SU-DHL-6 (cell line): ENCODE data around the gene PPDPF.

Experiments used
- H2AFZ ChIP-seq: fragments of 200-600 bp; sonication (generic); 2 replicates; pipeline ENCODE4 v1.6.1; 2014; ENCODE audit warnings: low read depth, mild to moderate bottlenecking, moderate library complexity, mixed read lengths, antibody characterized with exemption, low read length; ENCODE audit not compliant: severe bottlenecking
- H3F3A ChIP-seq: fragments of 200-600 bp; shearing (Covaris generic); 2 replicates; pipeline ENCODE4 v1.6.0; 2016; ENCODE audit warnings: antibody characterized with exemption, mild to moderate bottlenecking; ENCODE audit not compliant: insufficient read depth
- H3K27ac ChIP-seq: fragments of 200-600 bp; sonication (generic); 2 replicates; pipeline ENCODE4 v1.5.1; 2016; ENCODE audit warnings: low read depth, mild to moderate bottlenecking, low read length, moderate library complexity, mixed read lengths
- H3K27me3 ChIP-seq: fragments of 200-600 bp; sonication (generic), shearing (Covaris generic); 2 replicates; pipeline ENCODE4 v1.6.0; 2014; ENCODE audit warnings: mild to moderate bottlenecking, low read length
- H3K36me3 ChIP-seq: fragments of 200-600 bp; sonication (generic); 2 replicates; pipeline ENCODE4 v1.6.1; 2014; ENCODE audit warnings: mild to moderate bottlenecking, low read length, mixed read lengths
- H3K4me2 ChIP-seq: fragments of 300-600, 200-600 bp; shearing (Covaris generic), sonication (generic); 2 replicates; pipeline ENCODE4 v1.6.0; 2014; ENCODE audit warnings: low read length, low read depth, mild to moderate bottlenecking; ENCODE audit not compliant: poor library complexity, severe bottlenecking
- H3K4me3 ChIP-seq: fragments of 200-600 bp; sonication (generic); 2 replicates; pipeline ENCODE4 v1.5.1; 2014; ENCODE audit warnings: antibody characterized with exemption, low read length, mild to moderate bottlenecking, mixed read lengths; ENCODE audit not compliant: insufficient read depth, poor library complexity, severe bottlenecking
- H3K79me2 ChIP-seq: fragments of 200-600 bp; sonication (generic); 2 replicates; pipeline ENCODE4 v1.6.1; 2014; ENCODE audit warnings: mild to moderate bottlenecking, low read length, moderate library complexity; ENCODE audit not compliant: insufficient read depth
- H3K9ac ChIP-seq: fragments of 200-600 bp; sonication (generic); 2 replicates; pipeline ENCODE4 v1.7.0; 2014; ENCODE audit warnings: mild to moderate bottlenecking, low read length
- H3K9me2 ChIP-seq: fragments of 200-600 bp; sonication (generic); replicated peaks from 2 replicates; pipeline ENCODE4 v1.6.1; 2014; ENCODE audit warnings: low read length; ENCODE audit not compliant: insufficient read depth
- H3K9me3 ChIP-seq: fragments of 200-600 bp; sonication (generic); 2 replicates; pipeline ENCODE4 v1.6.1; 2014; ENCODE audit warnings: low read length, mixed read lengths; ENCODE audit not compliant: insufficient read depth
- H4K20me1 ChIP-seq: fragments of 200-600 bp; sonication (generic); 2 replicates; pipeline ENCODE4 v1.6.1; 2014; ENCODE audit warnings: low read depth, mild to moderate bottlenecking, antibody characterized with exemption, low read length, moderate library complexity, mixed read lengths
- CTCF ChIP-seq: fragments of 200-600 bp; sonication (generic); IDR thresholded peaks from one replicate; pipeline ENCODE4 v1.5.1; 2017; ENCODE audit warnings: antibody characterized with exemption, mild to moderate bottlenecking, low read length, moderate library complexity; ENCODE audit not compliant: insufficient read depth, poor library complexity, severe bottlenecking
- EZH2phosphoT487 ChIP-seq: fragments of 200-600 bp; sonication (generic), shearing (Covaris generic); conservative IDR thresholded peaks from 2 replicates; pipeline ENCODE4 v1.6.1; 2018; ENCODE audit warnings: mild to moderate bottlenecking, antibody characterized with exemption, low read length, moderate library complexity, mixed read lengths

PPDPF gene

GRCh38 chr20:63538204-63539091, 17.9 kb downstream of the PPDPF start:
- no peaks in the 10 kb centered on the region for H3K9me3 ChIP-seq
- H3K4me3 ChIP-seq: no peak overlapping the region
- H3K9me2 ChIP-seq: no peaks in the 10 kb centered on the region
- H3K36me3 ChIP-seq: no peaks in the 10 kb centered on the region
- peak overlapping the region; percentile 56; the same call in 1 of the 2 replicates for H3K9ac ChIP-seq
- TF ChIP-seq CTCF (no peak), EZH2phosphoT487 (no peak)
- H3K79me2 ChIP-seq: no peaks in the 10 kb centered on the region
- H2AFZ ChIP-seq: no peak overlapping the region
- no peak overlapping the region for H3K27ac ChIP-seq
- H3K27me3 ChIP-seq: no peaks in the 10 kb centered on the region
- no peaks in the 10 kb centered on the region for H3F3A ChIP-seq
- H4K20me1 ChIP-seq: no peaks in the 10 kb centered on the region
- peak overlapping the region; percentile 69 for H3K4me2 ChIP-seq

GRCh38 chr20:63539092-63539430, 18.5 kb downstream of the PPDPF start:
- Histone ChIP-seq H3K4me3 (no peak overlapping the region), H3K79me2 (no peaks in the 10 kb centered on the region), H4K20me1 (no peaks in the 10 kb centered on the region), H3K27ac (no peak overlapping the region), H3K9me3 (no peaks in the 10 kb centered on the region), H3K9ac (no peak overlapping the region), H3K4me2 (no peak overlapping the region), H3F3A (no peaks in the 10 kb centered on the region), H2AFZ (no peak overlapping the region), H3K9me2 (no peaks in the 10 kb centered on the region), H3K36me3 (no peaks in the 10 kb centered on the region), H3K27me3 (no peaks in the 10 kb centered on the region)
- TF ChIP-seq EZH2phosphoT487 (no peak), CTCF (no peak)

DNA sequence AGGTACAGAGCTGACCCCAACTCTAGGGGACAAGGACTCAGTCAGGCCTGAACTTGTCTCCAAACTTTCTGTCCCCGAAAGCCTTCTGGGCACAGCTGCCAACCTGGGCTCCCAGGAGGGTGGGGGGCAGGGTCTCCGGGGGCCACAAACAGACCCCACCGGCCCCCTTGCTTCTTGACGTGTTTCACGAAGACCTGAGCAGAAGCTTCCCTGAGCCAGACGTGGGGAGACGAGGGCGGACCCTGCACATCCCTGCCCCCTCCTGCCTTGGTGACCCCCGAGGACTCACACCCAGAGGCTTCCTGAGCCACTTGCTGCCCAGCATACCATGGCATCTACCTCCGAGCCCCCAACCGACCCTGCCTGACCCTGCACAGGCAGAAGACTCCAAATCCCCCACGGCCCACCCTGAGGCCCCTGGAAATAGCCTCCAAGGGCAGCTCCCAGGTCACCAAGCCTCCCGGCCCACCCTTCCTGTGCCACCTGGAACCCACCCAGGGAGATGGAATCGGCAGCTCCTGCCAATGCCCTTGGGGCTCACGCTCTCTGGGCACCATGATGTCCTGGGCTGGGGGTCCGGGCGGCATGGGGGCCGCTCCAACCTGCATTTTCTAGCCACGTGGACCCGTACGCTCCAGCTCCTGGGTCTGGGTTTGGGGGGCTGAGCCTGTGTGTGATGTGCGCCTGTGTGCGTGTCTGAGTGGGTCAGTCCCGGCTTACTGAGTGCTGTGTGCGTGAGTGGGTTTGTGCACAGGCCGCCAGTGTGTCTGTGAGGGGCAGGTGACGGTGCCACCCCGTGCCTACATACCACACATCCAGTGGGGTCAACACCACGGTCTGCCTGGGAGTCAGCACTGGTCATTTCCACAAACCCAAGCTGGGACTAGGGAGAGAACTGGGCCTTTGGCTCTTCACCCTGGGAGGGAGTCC, 19.1 kb downstream of the PPDPF start:
- no peak overlapping the region for H3K27ac ChIP-seq
- H2AFZ ChIP-seq: no peak overlapping the region
- no peaks in the 10 kb centered on the region for H4K20me1 ChIP-seq
- H3K9me2 ChIP-seq: no peaks in the 10 kb centered on the region
- H3K4me2 ChIP-seq: no peak overlapping the region
- no peaks in the 10 kb centered on the region for H3K79me2 ChIP-seq
- H3K4me3 ChIP-seq: no peak overlapping the region
- TF ChIP-seq EZH2phosphoT487 (no peak), CTCF (no peak)
- no peaks in the 10 kb centered on the region for H3K27me3 ChIP-seq
- H3K36me3 ChIP-seq: no peaks in the 10 kb centered on the region
- H3F3A ChIP-seq: no peaks in the 10 kb centered on the region
- H3K9ac ChIP-seq: no peak overlapping the region
- no peaks in the 10 kb centered on the region for H3K9me3 ChIP-seq
